IMR-90 (cell line): ENCODE results near the gene KCNMA1.

ENCODE experiments used
- CEBPB ChIP-seq: IDR thresholded peaks from 2 replicates; pipeline ENCODE4 v1.6.1; 2012; ENCODE audit warnings: low read depth, low read length, improper control_type of control experiment
- ELK1 ChIP-seq: fragments of 150-350 bp; IDR thresholded peaks from 2 replicates; pipeline ENCODE4 v1.6.1; 2016; ENCODE audit warnings: low read depth, mild to moderate bottlenecking, low read length, moderate library complexity, borderline replicate concordance
- MAFK ChIP-seq: IDR thresholded peaks from 2 replicates; pipeline ENCODE4 v1.6.1; 2012; ENCODE audit warnings: low read depth, low read length, improper control_type of control experiment
- MXI1 ChIP-seq: IDR thresholded peaks from 2 replicates; pipeline ENCODE4 v1.6.1; 2012; ENCODE audit warnings: low read depth, mild to moderate bottlenecking, low read length, moderate library complexity, borderline replicate concordance
- POLR2A ChIP-seq: IDR thresholded peaks from 2 replicates; pipeline ENCODE4 v1.6.1; 2012; ENCODE audit warnings: mild to moderate bottlenecking, low read depth, low read length
- RAD21 ChIP-seq: IDR thresholded peaks from 2 replicates; pipeline ENCODE4 v1.6.1; 2012; ENCODE audit warnings: low read length, improper control_type of control experiment
- RCOR1 ChIP-seq: IDR thresholded peaks from 2 replicates; pipeline ENCODE4 v1.6.1; 2012; ENCODE audit warnings: mild to moderate bottlenecking, low read length, improper control_type of control experiment; ENCODE audit not compliant: insufficient replicate concordance
- SMC3 ChIP-seq: fragments of 150-350 bp; IDR thresholded peaks from 2 replicates; pipeline ENCODE4 v1.6.1; 2016; ENCODE audit warnings: low read depth, mild to moderate bottlenecking, antibody characterized with exemption, low read length, moderate library complexity
- TF ChIP-seq, protein P1 (sequence below): conservative IDR thresholded peaks from 2 replicates; pipeline ENCODE4 v1.5.1; 2012; ENCODE audit warnings: mild to moderate bottlenecking, low read depth, low read length, improper control_type of control experiment

DNA sequence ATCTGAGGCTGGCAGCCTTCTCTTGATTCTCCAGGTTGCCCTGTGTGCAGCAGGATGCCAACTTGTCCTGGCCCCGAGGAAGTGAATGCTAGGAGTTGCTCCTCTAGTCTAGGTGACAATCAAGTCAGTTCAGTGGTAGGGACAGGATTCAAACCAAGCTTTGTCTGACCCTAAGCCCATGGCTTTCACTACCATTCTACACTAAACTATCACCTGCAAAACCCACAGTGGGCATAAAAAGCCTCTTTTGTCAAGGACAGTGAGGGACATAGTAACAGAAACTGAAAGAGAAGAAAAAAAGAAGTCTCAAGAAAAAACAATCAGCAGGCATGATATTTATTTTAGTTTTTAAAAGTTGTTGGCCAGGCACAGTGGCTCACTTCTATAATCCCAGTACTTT, 33.5 kb downstream of the KCNMA1 start:
- TF ChIP-seq, protein P1, sequence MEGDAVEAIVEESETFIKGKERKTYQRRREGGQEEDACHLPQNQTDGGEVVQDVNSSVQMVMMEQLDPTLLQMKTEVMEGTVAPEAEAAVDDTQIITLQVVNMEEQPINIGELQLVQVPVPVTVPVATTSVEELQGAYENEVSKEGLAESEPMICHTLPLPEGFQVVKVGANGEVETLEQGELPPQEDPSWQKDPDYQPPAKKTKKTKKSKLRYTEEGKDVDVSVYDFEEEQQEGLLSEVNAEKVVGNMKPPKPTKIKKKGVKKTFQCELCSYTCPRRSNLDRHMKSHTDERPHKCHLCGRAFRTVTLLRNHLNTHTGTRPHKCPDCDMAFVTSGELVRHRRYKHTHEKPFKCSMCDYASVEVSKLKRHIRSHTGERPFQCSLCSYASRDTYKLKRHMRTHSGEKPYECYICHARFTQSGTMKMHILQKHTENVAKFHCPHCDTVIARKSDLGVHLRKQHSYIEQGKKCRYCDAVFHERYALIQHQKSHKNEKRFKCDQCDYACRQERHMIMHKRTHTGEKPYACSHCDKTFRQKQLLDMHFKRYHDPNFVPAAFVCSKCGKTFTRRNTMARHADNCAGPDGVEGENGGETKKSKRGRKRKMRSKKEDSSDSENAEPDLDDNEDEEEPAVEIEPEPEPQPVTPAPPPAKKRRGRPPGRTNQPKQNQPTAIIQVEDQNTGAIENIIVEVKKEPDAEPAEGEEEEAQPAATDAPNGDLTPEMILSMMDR = no peak
- TF ChIP-seq SMC3 (no peak), POLR2A (no peak), CEBPB (no peak), MAFK (no peak), MXI1 (no peak), RCOR1 (no peak), ELK1 (no peak), RAD21 (no peak)
